Measurements from ENCODE around the gene AGMO. TPM values are rescaled to one million over a fixed set of nuclear protein-coding genes. Genes with fewer than 3 reads are reported as not detected.

Gene AGMO
- total RNA-seq, 4 donors from 2014 or later, result 0.27 to 0.77 (median 0.64) TPM; not detected in 1

DNA sequence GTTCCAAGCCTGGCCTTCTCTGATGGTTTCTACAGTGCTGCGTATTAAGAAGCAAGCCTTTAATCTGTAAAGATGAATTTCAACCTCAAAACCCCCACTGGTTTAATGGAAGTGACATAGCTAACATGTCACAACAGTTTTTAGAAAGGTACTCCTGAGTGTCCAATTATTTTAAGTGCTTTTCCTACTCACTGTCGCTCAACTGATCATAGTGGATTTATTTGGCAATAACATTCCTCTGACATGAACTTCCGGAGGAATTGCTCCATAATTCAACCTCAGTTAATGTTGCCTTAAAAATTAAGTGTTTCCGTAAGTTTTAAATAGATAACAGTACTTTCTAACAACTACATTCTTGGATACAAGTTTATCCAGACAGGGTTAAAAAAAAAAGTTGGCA lies 57.5 kb downstream of the AGMO start:
- no peak for ATAC-seq
- Histone ChIP-seq H3K9me3 (no peaks in the 10 kb centered on the region), H3K27ac (no peak overlapping the region), H3K36me3 (no peaks in the 10 kb centered on the region), H3K27me3 (no peaks in the 10 kb centered on the region), H3K4me1 (no peaks in the 10 kb centered on the region), H3K4me3 (no peak overlapping the region)
- WGBS, 2 donors (ENCODE audit: low coverage in 1 of 2), result 65 to 82% methylated on average over 3 to 4 of the region's 4 CpGs
- TF ChIP-seq POLR2A (IDR thresholded peaks at IDR 0.05), result no peak
- TF ChIP-seq POLR2AphosphoS5 (IDR thresholded peaks at IDR 0.05), result no peak
- TF ChIP-seq EP300 (IDR thresholded peaks at IDR 0.05), result no peak
- TF ChIP-seq, protein P1, sequence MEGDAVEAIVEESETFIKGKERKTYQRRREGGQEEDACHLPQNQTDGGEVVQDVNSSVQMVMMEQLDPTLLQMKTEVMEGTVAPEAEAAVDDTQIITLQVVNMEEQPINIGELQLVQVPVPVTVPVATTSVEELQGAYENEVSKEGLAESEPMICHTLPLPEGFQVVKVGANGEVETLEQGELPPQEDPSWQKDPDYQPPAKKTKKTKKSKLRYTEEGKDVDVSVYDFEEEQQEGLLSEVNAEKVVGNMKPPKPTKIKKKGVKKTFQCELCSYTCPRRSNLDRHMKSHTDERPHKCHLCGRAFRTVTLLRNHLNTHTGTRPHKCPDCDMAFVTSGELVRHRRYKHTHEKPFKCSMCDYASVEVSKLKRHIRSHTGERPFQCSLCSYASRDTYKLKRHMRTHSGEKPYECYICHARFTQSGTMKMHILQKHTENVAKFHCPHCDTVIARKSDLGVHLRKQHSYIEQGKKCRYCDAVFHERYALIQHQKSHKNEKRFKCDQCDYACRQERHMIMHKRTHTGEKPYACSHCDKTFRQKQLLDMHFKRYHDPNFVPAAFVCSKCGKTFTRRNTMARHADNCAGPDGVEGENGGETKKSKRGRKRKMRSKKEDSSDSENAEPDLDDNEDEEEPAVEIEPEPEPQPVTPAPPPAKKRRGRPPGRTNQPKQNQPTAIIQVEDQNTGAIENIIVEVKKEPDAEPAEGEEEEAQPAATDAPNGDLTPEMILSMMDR (IDR thresholded peaks at IDR 0.05), result no peak

DNA sequence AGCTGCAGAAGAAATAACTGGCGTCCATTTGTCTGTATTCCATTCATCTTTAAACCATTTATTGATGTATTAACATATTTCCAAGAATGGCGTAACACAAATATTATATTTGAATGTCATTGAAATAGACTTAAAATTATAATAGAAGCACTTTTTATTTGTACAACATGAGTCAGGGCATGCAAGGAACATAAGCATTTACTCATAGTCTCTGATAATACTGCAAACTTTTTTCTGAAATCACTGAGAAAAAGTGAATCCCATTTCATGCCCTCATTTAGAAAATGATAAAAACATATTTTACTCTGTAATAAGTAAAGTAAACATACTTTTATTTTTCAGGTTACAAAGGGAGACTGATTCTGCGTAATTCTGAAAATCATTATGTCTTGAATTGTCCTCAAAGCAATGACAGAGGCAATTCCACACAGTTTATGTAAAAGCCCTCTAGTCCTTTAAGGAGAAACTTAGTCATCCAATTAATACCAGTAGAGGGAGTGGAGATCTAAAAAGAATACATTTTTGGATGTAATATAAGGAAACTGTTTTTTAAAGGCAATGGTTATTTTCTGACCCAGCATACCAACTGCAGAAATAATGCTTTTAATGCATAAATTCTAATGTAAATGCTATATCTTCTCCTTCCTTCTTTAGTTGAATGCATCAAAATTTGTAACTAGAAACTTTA lies 58.1 kb downstream of the AGMO start:
- Histone ChIP-seq H3K27me3 (no peaks in the 10 kb centered on the region), H3K4me1 (no peaks in the 10 kb centered on the region), H3K4me3 (no peak overlapping the region), H3K9me3 (no peaks in the 10 kb centered on the region), H3K27ac (no peak overlapping the region), H3K36me3 (no peaks in the 10 kb centered on the region)
- TF ChIP-seq POLR2AphosphoS5 (IDR thresholded peaks at IDR 0.05) (no peak), EP300 (IDR thresholded peaks at IDR 0.05) (no peak), POLR2A (IDR thresholded peaks at IDR 0.05) (no peak)
- TF ChIP-seq, protein P1 (IDR thresholded peaks at IDR 0.05), result no peak
- no peak for ATAC-seq
- 59 to 84% methylated on average over 3 of the region's 3 CpGs for WGBS, 2 donors (ENCODE audit: low coverage in 1 of 2)

DNA sequence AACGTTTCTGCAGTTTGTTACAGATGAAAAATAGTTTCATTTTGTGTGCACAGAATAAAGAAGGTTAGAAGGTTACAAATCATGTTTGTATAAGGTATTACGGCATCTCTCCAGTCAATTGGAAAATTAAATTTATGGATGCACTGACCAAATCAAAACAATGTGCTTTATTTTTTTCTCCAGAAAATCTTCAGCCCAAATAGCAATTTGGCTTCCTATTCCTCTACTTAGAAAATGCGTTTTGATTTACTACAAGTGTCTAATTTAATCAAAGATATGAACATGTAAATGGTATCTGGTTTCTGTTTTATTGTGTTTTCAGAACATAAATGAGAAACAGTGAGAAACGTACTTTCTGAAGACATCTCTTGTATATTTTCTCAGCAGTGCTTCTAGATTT lies 63.4 kb downstream of the AGMO start:
- WGBS, 2 donors (ENCODE audit: low coverage in 1 of 2), result 58 to 61% methylated on average over 4 of the region's 4 CpGs
- Histone ChIP-seq H3K9me3 (no peaks in the 10 kb centered on the region), H3K4me1 (peaks cover 0 to 6% (median 0%) of the 10 kb centered on the region in 3 donors), H3K4me3 (no peak overlapping the region), H3K27ac (no peak overlapping the region), H3K36me3 (no peaks in the 10 kb centered on the region), H3K27me3 (no peaks in the 10 kb centered on the region)
- TF ChIP-seq POLR2A (IDR thresholded peaks at IDR 0.05) (no peak), POLR2AphosphoS5 (IDR thresholded peaks at IDR 0.05) (no peak), EP300 (IDR thresholded peaks at IDR 0.05) (no peak)
- TF ChIP-seq, protein P1 (IDR thresholded peaks at IDR 0.05), result no peak
- ATAC-seq, result no peak

DNA sequence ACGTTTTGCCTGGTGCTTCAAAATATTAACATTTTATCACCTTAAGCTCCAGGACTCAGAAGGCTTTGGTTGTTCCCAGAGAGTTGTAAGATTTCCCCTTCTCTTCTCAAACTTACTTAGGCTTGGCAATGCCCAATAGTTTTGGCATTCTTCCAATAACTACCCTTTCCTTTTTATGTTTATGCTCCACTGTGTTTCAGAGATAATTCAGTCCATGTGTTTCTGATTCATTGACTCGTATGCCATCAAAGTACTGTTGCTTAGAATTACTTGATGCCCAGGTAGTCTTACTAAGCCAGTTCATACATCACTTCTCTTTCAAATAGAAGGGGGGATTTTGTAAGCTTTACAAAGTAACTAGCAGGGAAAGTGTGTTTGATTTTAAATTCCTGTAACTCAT lies 66.6 kb downstream of the AGMO start:
- WGBS, 2 donors (ENCODE audit: low coverage in 1 of 2), result 54 to 57% methylated on average over 2 of the region's 2 CpGs
- no peak for ATAC-seq
- no peak overlapping the region for H3K27ac ChIP-seq
- H3K4me1 ChIP-seq, result peaks cover 0 to 11% (median 0%) of the 10 kb centered on the region in 3 donors
- H3K4me3 ChIP-seq, result no peak overlapping the region
- no peaks in the 10 kb centered on the region for H3K9me3 ChIP-seq
- no peaks in the 10 kb centered on the region for H3K27me3 ChIP-seq
- TF ChIP-seq, protein P1 (IDR thresholded peaks at IDR 0.05), result no peak
- no peak for TF ChIP-seq POLR2AphosphoS5 (IDR thresholded peaks at IDR 0.05)
- no peak for TF ChIP-seq EP300 (IDR thresholded peaks at IDR 0.05)
- TF ChIP-seq POLR2A (IDR thresholded peaks at IDR 0.05), result no peak
- H3K36me3 ChIP-seq, result no peaks in the 10 kb centered on the region

DNA sequence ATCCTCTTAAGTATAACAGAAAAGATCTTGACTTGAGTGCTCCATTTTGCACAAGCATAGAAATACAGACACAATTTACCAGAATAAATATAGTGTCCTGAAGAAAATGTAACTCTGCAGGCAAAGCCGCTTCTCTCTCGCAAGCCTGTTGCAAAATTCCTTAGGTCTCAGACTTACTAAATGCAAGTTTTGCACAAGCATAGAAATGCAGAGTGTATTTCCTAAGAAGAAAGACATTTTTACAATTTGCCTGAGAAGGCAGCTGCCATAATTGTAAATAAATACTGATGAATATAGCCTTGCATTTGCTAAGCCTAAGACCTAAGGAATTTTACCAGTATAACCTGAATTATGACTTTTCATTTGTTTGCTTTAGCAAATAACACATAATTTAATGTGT lies 67.1 kb downstream of the AGMO start:
- Histone ChIP-seq H3K27me3 (no peaks in the 10 kb centered on the region), H3K9me3 (no peaks in the 10 kb centered on the region), H3K4me3 (no peak overlapping the region), H3K36me3 (no peaks in the 10 kb centered on the region), H3K4me1 (peaks cover 0 to 12% (median 0%) of the 10 kb centered on the region in 3 donors), H3K27ac (no peak overlapping the region)
- no peak for TF ChIP-seq EP300 (IDR thresholded peaks at IDR 0.05)
- TF ChIP-seq POLR2AphosphoS5 (IDR thresholded peaks at IDR 0.05), result no peak
- TF ChIP-seq, protein P1 (IDR thresholded peaks at IDR 0.05), result no peak
- TF ChIP-seq POLR2A (IDR thresholded peaks at IDR 0.05), result no peak
- WGBS, 2 donors (ENCODE audit: low coverage in 1 of 2), result 39 to 69% methylated on average over 2 of the region's 2 CpGs
- no peak for ATAC-seq

Data from gastroesophageal sphincter (tissue), 4 donors.